H9 (cell line): ENCODE data around the gene UNC79. TPM values are rescaled to one million over a fixed set of nuclear protein-coding genes. Genes with fewer than 3 reads are reported as not detected.

Experiments
- DNase-seq: peaks from one replicate; pipeline ENCODE4 v3.0.0-alpha.2; 2017
- H2AFZ ChIP-seq: one replicate; pipeline ENCODE4 v1.6.1; 2013; ENCODE audit warnings: mild to moderate bottlenecking, low read length, control low read depth, moderate library complexity
- H2AK5ac ChIP-seq: 2 replicates; pipeline ENCODE4 v1.6.1; 2013; ENCODE audit warnings: low read length, control low read depth, mixed read lengths; ENCODE audit not compliant: insufficient read length
- H2BK120ac ChIP-seq: one replicate; pipeline ENCODE4 v1.6.1; 2013; ENCODE audit warnings: low read depth, mild to moderate bottlenecking, low read length, control low read depth, inconsistent platforms; ENCODE audit not compliant: poor library complexity, severe bottlenecking
- H2BK12ac ChIP-seq: 2 replicates; pipeline ENCODE4 v1.6.1; 2013; ENCODE audit warnings: low read length, control low read depth, mixed read lengths, low read depth; ENCODE audit not compliant: insufficient read length
- H2BK15ac ChIP-seq: 2 replicates; pipeline ENCODE4 v1.6.1; 2013; ENCODE audit warnings: low read depth, low read length, control low read depth
- H2BK20ac ChIP-seq: one replicate; pipeline ENCODE4 v1.6.1; 2013; ENCODE audit warnings: low read depth, mild to moderate bottlenecking, low read length, control low read depth, inconsistent platforms; ENCODE audit not compliant: poor library complexity, severe bottlenecking
- H2BK5ac ChIP-seq: 2 replicates; pipeline ENCODE4 v1.6.1; 2013; ENCODE audit warnings: low read length, control low read depth, mixed read lengths; ENCODE audit not compliant: insufficient read length
- H3K14ac ChIP-seq: 2 replicates; pipeline ENCODE4 v1.6.1; 2013; ENCODE audit warnings: low read length, control low read depth; ENCODE audit not compliant: insufficient read depth
- H3K18ac ChIP-seq: 2 replicates; pipeline ENCODE4 v1.6.1; 2013; ENCODE audit warnings: low read depth, mild to moderate bottlenecking, mixed read lengths, low read length, control low read depth; ENCODE audit not compliant: insufficient read length
- H3K23ac ChIP-seq: 2 replicates; pipeline ENCODE4 v1.6.1; 2013; ENCODE audit warnings: low read length, control low read depth, mixed read lengths, low read depth; ENCODE audit not compliant: insufficient read length
- H3K23me2 ChIP-seq: 2 replicates; pipeline ENCODE4 v1.6.1; 2013; ENCODE audit warnings: low read depth, mild to moderate bottlenecking, mixed read lengths, low read length, control low read depth; ENCODE audit not compliant: insufficient read length, poor library complexity, severe bottlenecking
- H3K27ac ChIP-seq: 2 replicates; pipeline ENCODE4 v1.5.1; 2013; ENCODE audit warnings: low read length, control low read depth, mixed read lengths, low read depth; ENCODE audit not compliant: insufficient read length
- H3K27me3 ChIP-seq: 2 replicates; pipeline ENCODE4 v1.6.1; 2013; ENCODE audit warnings: low read length, control low read depth, inconsistent platforms; ENCODE audit not compliant: insufficient read depth
- H3K4ac ChIP-seq: 2 replicates; pipeline ENCODE4 v1.6.1; 2013; ENCODE audit warnings: low read depth, mild to moderate bottlenecking, control low read depth, inconsistent platforms, low read length, moderate library complexity
- H3K4me1 ChIP-seq: 2 replicates; pipeline ENCODE4 v1.6.1; 2013; ENCODE audit warnings: low read length, control low read depth, inconsistent platforms; ENCODE audit not compliant: insufficient read depth
- H3K4me2 ChIP-seq: 2 replicates; pipeline ENCODE4 v1.6.1; 2013; ENCODE audit warnings: low read length, control low read depth, mixed read lengths; ENCODE audit not compliant: insufficient read length, insufficient read depth
- H3K56ac ChIP-seq: 2 replicates; pipeline ENCODE4 v1.6.1; 2013; ENCODE audit warnings: low read depth, mild to moderate bottlenecking, mixed read lengths, low read length, control low read depth; ENCODE audit not compliant: insufficient read length
- H3K79me1 ChIP-seq: 2 replicates; pipeline ENCODE4 v1.6.1; 2013; ENCODE audit warnings: low read depth, mild to moderate bottlenecking, moderate library complexity, low read length, control low read depth, inconsistent platforms; ENCODE audit not compliant: insufficient read depth, poor library complexity, severe bottlenecking
- H3K79me2 ChIP-seq: 2 replicates; pipeline ENCODE4 v1.6.1; 2013; ENCODE audit warnings: low read length, control low read depth, inconsistent platforms; ENCODE audit not compliant: insufficient read depth
- H3K9ac ChIP-seq: 2 replicates; pipeline ENCODE4 v1.6.1; 2013; ENCODE audit warnings: low read length, control low read depth, mixed read lengths; ENCODE audit not compliant: insufficient read length; ENCODE audit errors: extremely low read depth
- H3K9me3 ChIP-seq: one replicate; pipeline ENCODE4 v1.6.1; 2013; ENCODE audit warnings: low read depth, low read length, inconsistent platforms; ENCODE audit not compliant: control insufficient read depth
- H3T11ph ChIP-seq: one replicate; pipeline ENCODE4 v1.6.1; 2013; ENCODE audit warnings: mild to moderate bottlenecking, low read length, control low read depth, inconsistent platforms
- H4K20me1 ChIP-seq: one replicate; pipeline ENCODE4 v1.6.1; 2013; ENCODE audit not compliant: control insufficient read depth, insufficient read length, insufficient read depth
- H4K5ac ChIP-seq: 2 replicates; pipeline ENCODE4 v1.6.1; 2013; ENCODE audit warnings: low read depth, mild to moderate bottlenecking, mixed read lengths, low read length, control low read depth; ENCODE audit not compliant: insufficient read length
- H4K8ac ChIP-seq: replicated peaks from 2 replicates; pipeline ENCODE4 v1.6.1; 2013; ENCODE audit warnings: low read length, control low read depth, mixed read lengths, low read depth; ENCODE audit not compliant: insufficient read length
- H4K91ac ChIP-seq: 2 replicates; pipeline ENCODE4 v1.6.1; 2013; ENCODE audit warnings: low read depth, mild to moderate bottlenecking, moderate library complexity, mixed read lengths, low read length, control low read depth; ENCODE audit not compliant: insufficient read length
- H3K27ac Mint-ChIP-seq, 3 experiments: 2 replicates in 2 of 3; 3 replicates in 1 of 3; pipeline ENCODE4 v1.8.0; 2020 to 2021; ENCODE audit warnings: mixed read lengths in 3 of 3, mild to moderate bottlenecking in 1 of 3, moderate library complexity in 1 of 3
- H3K27me3 Mint-ChIP-seq: 2 replicates; pipeline ENCODE4 v1.8.0; 2021; ENCODE audit warnings: low read depth, mild to moderate bottlenecking, moderate library complexity, mixed read lengths
- H3K36me3 Mint-ChIP-seq, 3 experiments: 2 replicates in 2 of 3; 3 replicates in 1 of 3; pipeline ENCODE4 v1.8.0; 2020 to 2021; ENCODE audit warnings: low read depth in 3 of 3, mixed read lengths in 3 of 3; ENCODE audit not compliant: insufficient read depth in 1 of 3
- H3K4me1 Mint-ChIP-seq, 2 experiments: 2 replicates each; pipeline ENCODE4 v1.8.0; 2020; ENCODE audit warnings: mixed read lengths in 2 of 2
- H3K4me3 Mint-ChIP-seq, 2 experiments: 2 replicates in 1 of 2; 3 replicates in 1 of 2; pipeline ENCODE4 v1.8.0; 2020 to 2021; ENCODE audit warnings: mild to moderate bottlenecking in 2 of 2, mixed read lengths in 2 of 2, moderate library complexity in 1 of 2
- H3K9me3 Mint-ChIP-seq, 2 experiments: 2 replicates in 1 of 2; 3 replicates in 1 of 2; pipeline ENCODE4 v1.8.0; 2020; ENCODE audit warnings: mild to moderate bottlenecking in 2 of 2, mixed read lengths in 2 of 2, moderate library complexity in 1 of 2
- WGBS: extraction: QIAGEN DNeasy Blood & Tissue Kit; methylation state at CpG from one replicate; pipeline ENCODE4 v1.1.7; 2013; ENCODE audit warnings: missing lambda C conversion rate, low lambda C conversion rate, mixed read lengths; ENCODE audit not compliant: insufficient read length; ENCODE audit errors: extremely low coverage; 5-methylcytosine and 5-hydroxymethylcytosine counted together
- total RNA-seq: library from RNA; stranded (reverse); gene quantifications from 2 replicates; pipeline ENCODE4 v1.2.1, GENCODE V29; 2021
- TF ChIP-seq, protein P1 (sequence below): fragments of 200-600 bp; sonication (generic); conservative IDR thresholded peaks from 3 replicates; pipeline ENCODE4 v1.8.0; 2021; ENCODE audit warnings: antibody characterized with exemption, mild to moderate bottlenecking

The UNC79 gene
- total RNA-seq, 1 experiment from 2014 or later, result 3.0 TPM

DNA sequence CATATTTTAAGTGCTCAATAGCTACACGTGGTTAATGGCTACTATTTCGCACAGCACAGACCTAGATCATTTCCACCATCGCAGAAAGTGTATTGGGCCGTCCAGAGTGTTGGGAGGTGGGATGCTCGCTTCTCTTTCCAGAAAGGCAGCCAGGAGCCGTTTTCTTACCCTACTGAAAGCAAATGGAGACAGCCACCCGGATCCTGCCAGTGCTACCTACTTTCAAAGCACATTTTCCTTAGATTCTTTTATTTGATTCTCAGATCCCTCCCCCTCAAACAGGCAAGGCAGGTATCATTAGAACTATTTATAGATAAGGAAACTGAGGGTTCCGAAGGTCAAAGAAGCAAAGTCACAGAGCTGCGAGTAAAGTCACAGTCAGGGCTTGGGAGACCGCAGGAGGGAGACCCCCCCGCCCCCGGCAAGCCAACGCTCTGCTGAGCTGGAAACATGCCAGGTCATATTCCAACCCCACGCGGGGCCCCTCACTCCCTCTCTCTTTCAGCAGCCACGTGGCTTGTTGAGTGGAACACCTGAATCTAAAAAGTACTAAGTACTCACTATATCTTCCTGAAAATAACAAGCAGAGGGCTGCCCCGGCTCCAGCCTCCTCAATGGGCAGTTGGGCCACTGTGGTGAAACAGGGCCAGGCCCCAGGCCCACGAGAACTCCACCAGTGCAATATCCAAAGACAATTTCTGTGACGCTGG is 321.4 kb downstream of the UNC79 start:
- Histone ChIP-seq H2BK5ac (no peak overlapping the region), H4K5ac (no peak overlapping the region), H3K23me2 (no peaks in the 10 kb centered on the region), H2AK5ac (no peak overlapping the region), H4K20me1 (no peaks in the 10 kb centered on the region), H3K23ac (no peak overlapping the region), H3K4ac (no peak overlapping the region), H3T11ph (no peak overlapping the region), H3K27me3 (no peaks in the 10 kb centered on the region), H4K8ac (no peak overlapping the region), H3K4me1 (no peaks in the 10 kb centered on the region), H2AFZ (no peak overlapping the region), H3K79me1 (no peaks in the 10 kb centered on the region), H2BK15ac (no peak overlapping the region), H2BK120ac (no peak overlapping the region), H3K18ac (no peak overlapping the region), H2BK12ac (no peak overlapping the region), H3K4me2 (no peak overlapping the region), H4K91ac (no peak overlapping the region), H3K56ac (no peak overlapping the region), H3K9me3 (no peaks in the 10 kb centered on the region), H3K9ac (no peak overlapping the region), H3K79me2 (no peaks in the 10 kb centered on the region), H3K27ac (no peak overlapping the region), H3K14ac (no peak overlapping the region), H2BK20ac (no peak overlapping the region)
- Mint-ChIP-seq H3K27me3 (peaks cover 1% of the 10 kb centered on the region; the same call in 1 of the 2 replicates), H3K27ac (peak overlapping the region in 1 of 3 experiments; percentile 23; a peak in 1 of 7 replicates), H3K4me1 (peaks cover 8 to 9% of the 10 kb centered on the region in 2 experiments), H3K9me3 (no peaks in the 10 kb centered on the region), H3K36me3 (no peaks in the 10 kb centered on the region), H3K4me3 (no peak overlapping the region)
- TF ChIP-seq, protein P1, sequence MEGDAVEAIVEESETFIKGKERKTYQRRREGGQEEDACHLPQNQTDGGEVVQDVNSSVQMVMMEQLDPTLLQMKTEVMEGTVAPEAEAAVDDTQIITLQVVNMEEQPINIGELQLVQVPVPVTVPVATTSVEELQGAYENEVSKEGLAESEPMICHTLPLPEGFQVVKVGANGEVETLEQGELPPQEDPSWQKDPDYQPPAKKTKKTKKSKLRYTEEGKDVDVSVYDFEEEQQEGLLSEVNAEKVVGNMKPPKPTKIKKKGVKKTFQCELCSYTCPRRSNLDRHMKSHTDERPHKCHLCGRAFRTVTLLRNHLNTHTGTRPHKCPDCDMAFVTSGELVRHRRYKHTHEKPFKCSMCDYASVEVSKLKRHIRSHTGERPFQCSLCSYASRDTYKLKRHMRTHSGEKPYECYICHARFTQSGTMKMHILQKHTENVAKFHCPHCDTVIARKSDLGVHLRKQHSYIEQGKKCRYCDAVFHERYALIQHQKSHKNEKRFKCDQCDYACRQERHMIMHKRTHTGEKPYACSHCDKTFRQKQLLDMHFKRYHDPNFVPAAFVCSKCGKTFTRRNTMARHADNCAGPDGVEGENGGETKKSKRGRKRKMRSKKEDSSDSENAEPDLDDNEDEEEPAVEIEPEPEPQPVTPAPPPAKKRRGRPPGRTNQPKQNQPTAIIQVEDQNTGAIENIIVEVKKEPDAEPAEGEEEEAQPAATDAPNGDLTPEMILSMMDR, result no peak
- no CpG with 5 or more reads among the region's 19 CpGs for WGBS
- DNase-seq, result no peak
